ENCODE data around the gene FUCA2.

The FUCA2 gene

GRCh38 chr6:143540192-143540591, 28.7 kb upstream of the FUCA2 start:
- H3K27ac ChIP-seq: no peak overlapping the region
- H3K9me3 ChIP-seq: no peaks in the 10 kb centered on the region

GRCh38 chr6:143539734-143540133, 28.2 kb upstream of the FUCA2 start:
- Histone ChIP-seq H3K4me3 (no peak overlapping the region), H3K27ac (no peak overlapping the region), H3K36me3 (no peaks in the 10 kb centered on the region), H3K27me3 (no peaks in the 10 kb centered on the region), H3K4me1 (peaks cover 0 to 12% (median 3%) of the 10 kb centered on the region in 4 donors), H3K9me3 (no peaks in the 10 kb centered on the region)
- no peak for DNase-seq
- intact Hi-C loops (cut with DNase I; ENCODE audit: low total_unique reads): no loop called here
- no peak for TF ChIP-seq CTCF (IDR thresholded peaks at IDR 0.05)

More at GRCh38 chr6:143540192-143540591, 28.7 kb upstream of the FUCA2 start:
- Histone ChIP-seq H3K4me3 (no peak overlapping the region), H3K4me1 (peaks cover 0 to 12% (median 3%) of the 10 kb centered on the region in 4 donors), H3K36me3 (no peaks in the 10 kb centered on the region), H3K27me3 (no peaks in the 10 kb centered on the region)
- TF ChIP-seq CTCF (IDR thresholded peaks at IDR 0.05): no peak
- intact Hi-C loops (cut with DNase I; ENCODE audit: low total_unique reads): no loop called here
- no peak for DNase-seq

GRCh38 chr6:143539106-143539505, 27.6 kb upstream of the FUCA2 start:
- DNase-seq: no peak
- H3K27me3 ChIP-seq: no peaks in the 10 kb centered on the region
- TF ChIP-seq CTCF (IDR thresholded peaks at IDR 0.05): no peak
- intact Hi-C loops (cut with DNase I; ENCODE audit: low total_unique reads): no loop called here
- no peaks in the 10 kb centered on the region for H3K36me3 ChIP-seq
- no peaks in the 10 kb centered on the region for H3K9me3 ChIP-seq
- no peak overlapping the region for H3K4me3 ChIP-seq
- H3K4me1 ChIP-seq: peaks cover 0 to 12% (median 3%) of the 10 kb centered on the region in 4 donors
- H3K27ac ChIP-seq: no peak overlapping the region

- no peaks in the 10 kb centered on the region for H3K27me3 ChIP-seq
- DNase-seq: no peak
- TF ChIP-seq CTCF (IDR thresholded peaks at IDR 0.05): no peak
- H3K36me3 ChIP-seq: no peaks in the 10 kb centered on the region
- intact Hi-C loops (cut with DNase I; ENCODE audit: low total_unique reads): no loop called here
- peaks cover 0 to 12% (median 3%) of the 10 kb centered on the region in 4 donors for H3K4me1 ChIP-seq
- H3K9me3 ChIP-seq: no peaks in the 10 kb centered on the region
- no peak overlapping the region for H3K4me3 ChIP-seq
- H3K27ac ChIP-seq: no peak overlapping the region
Measured at GRCh38 chr6:143538374-143538773, 26.9 kb upstream of the FUCA2 start.

- Histone ChIP-seq H3K36me3 (no peaks in the 10 kb centered on the region), H3K27me3 (no peaks in the 10 kb centered on the region), H3K9me3 (no peaks in the 10 kb centered on the region), H3K4me1 (peaks cover 0 to 12% (median 3%) of the 10 kb centered on the region in 4 donors), H3K4me3 (peak overlapping the region; percentile 58 to 59), H3K27ac (peak overlapping the region; percentile 43 to 78)
- DNase-seq: peak; percentile 47 to 75
- peak in 1 of 2 experiments; percentile 42 for TF ChIP-seq CTCF (IDR thresholded peaks at IDR 0.05)
- intact Hi-C loops (cut with DNase I; ENCODE audit: low total_unique reads): no loop called here
Measured at GRCh38 chr6:143536866-143537691, 25.6 kb upstream of the FUCA2 start.

Measured in tibial artery (tissue), 4 donors.